Ishikawa (cell line): ENCODE measurements around the gene APOOL.

Experiments used
- CEBPB ChIP-seq: IDR thresholded peaks from 2 replicates; pipeline ENCODE4 v1.6.1; 2012
- CREB1 ChIP-seq: IDR thresholded peaks from 2 replicates; pipeline ENCODE4 v1.6.1; 2012; ENCODE audit warnings: low read depth
- EGR1 ChIP-seq: IDR thresholded peaks from 2 replicates; pipeline ENCODE4 v1.6.1; 2012
- EP300 ChIP-seq: IDR thresholded peaks from 2 replicates; pipeline ENCODE4 v1.6.1; 2012; ENCODE audit warnings: borderline replicate concordance
- FOXM1 ChIP-seq: IDR thresholded peaks from 2 replicates; pipeline ENCODE4 v1.6.1; 2012; ENCODE audit warnings: low read depth, borderline replicate concordance
- NFIC ChIP-seq: IDR thresholded peaks from 2 replicates; pipeline ENCODE4 v1.6.1; 2012
- RAD21 ChIP-seq: IDR thresholded peaks from 2 replicates; pipeline ENCODE4 v1.6.1; 2012; ENCODE audit warnings: low read depth
- TAF1 ChIP-seq: IDR thresholded peaks from 2 replicates; pipeline ENCODE4 v1.6.1; 2012; ENCODE audit warnings: low read depth, mild to moderate bottlenecking
- TCF12 ChIP-seq: IDR thresholded peaks from 2 replicates; pipeline ENCODE4 v1.6.1; 2012; ENCODE audit warnings: low read depth
- TEAD4 ChIP-seq: IDR thresholded peaks from 2 replicates; pipeline ENCODE4 v1.6.1; 2012
- YY1 ChIP-seq: IDR thresholded peaks from 2 replicates; pipeline ENCODE4 v1.6.1; 2012; ENCODE audit warnings: low read depth
- ZBTB7A ChIP-seq: IDR thresholded peaks from 2 replicates; pipeline ENCODE4 v1.6.1; 2012; ENCODE audit warnings: low read depth
- TF ChIP-seq, protein P1 (sequence below): IDR thresholded peaks from 2 replicates; pipeline ENCODE4 v1.6.1; 2012
- TF ChIP-seq, protein P2 (sequence below): IDR thresholded peaks from 2 replicates; pipeline ENCODE4 v1.6.1; 2012
- TF ChIP-seq, protein P3 (sequence below): IDR thresholded peaks from 2 replicates; pipeline ENCODE4 v1.6.1; 2012; ENCODE audit warnings: low read depth, mild to moderate bottlenecking

The APOOL gene

DNA sequence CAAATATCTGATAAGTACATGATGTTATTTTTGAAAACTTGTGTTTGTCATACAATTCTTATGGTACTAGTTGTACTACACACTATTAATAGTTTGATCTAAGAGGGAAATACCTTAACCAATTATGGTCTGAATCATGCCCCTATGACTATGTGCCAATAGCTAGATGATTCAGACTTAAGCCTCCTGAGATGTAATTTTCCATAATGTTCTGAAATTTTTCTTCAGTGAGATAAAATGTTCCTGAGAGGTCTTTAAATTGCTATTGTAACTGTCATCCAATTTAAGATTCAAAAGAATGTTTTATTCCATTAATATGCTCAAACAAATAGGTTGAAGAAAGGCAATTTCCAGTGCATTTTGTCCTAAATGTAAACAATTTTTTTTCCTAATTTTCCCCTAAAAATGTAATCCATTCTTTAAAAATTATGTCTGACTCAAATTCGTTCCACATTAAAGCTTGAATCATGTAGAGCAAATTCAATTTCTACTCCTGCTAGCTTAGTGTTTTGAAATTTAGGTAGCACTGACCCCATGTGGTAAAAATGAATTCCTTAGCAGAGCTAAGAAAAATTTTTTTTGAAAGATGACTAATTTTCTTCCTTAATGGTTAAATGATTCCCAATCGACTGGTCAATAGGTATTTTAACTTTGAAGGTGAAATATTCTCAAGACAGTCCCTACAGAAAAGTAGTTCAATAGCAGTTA is 49.1 kb downstream of the APOOL start:
- peak; percentile 29; the same call in 1 of the 2 replicates for TF ChIP-seq RAD21
- no peak for TF ChIP-seq ZBTB7A
- no peak for TF ChIP-seq EGR1

DNA sequence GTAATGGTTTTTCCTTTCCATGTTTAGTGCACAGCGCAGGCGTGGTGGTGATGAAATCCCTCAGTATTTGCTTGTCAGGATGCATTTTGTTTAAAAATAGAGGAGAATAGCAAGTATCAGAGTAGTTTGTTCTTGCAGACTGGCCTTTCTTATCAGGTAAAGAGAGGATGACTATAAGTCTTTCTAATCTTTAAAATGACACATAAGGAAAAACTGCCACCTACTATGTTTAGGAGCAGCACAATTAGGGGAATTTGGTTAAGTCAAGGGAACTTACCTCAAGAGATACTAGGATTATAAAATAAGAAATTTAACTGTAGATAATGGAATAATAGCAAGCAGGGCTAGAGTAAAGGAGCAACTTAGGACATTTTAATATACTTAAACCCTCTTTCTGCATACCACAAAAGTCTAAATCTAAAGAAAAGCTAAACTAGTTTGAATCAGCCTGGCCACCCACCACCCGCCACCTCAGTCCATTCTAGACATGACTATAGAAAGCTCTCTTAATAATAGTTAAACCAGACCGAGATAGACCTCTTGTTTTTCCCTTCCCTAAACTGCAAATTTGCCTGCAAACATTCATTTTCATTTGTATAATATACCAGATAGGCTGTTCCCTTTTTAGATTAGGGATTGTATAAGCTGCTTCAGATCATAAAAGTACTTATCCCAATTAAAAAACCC is 62.0 kb downstream of the APOOL start:
- TF ChIP-seq NFIC (no peak), CREB1 (no peak), TEAD4 (no peak), TAF1 (no peak), TCF12 (no peak), YY1 (no peak), RAD21 (no peak), EP300 (no peak), CEBPB (no peak)
- TF ChIP-seq, protein P1, sequence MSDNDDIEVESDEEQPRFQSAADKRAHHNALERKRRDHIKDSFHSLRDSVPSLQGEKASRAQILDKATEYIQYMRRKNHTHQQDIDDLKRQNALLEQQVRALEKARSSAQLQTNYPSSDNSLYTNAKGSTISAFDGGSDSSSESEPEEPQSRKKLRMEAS, result no peak
- TF ChIP-seq, protein P2, sequence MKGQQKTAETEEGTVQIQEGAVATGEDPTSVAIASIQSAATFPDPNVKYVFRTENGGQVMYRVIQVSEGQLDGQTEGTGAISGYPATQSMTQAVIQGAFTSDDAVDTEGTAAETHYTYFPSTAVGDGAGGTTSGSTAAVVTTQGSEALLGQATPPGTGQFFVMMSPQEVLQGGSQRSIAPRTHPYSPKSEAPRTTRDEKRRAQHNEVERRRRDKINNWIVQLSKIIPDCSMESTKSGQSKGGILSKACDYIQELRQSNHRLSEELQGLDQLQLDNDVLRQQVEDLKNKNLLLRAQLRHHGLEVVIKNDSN, result no peak

DNA sequence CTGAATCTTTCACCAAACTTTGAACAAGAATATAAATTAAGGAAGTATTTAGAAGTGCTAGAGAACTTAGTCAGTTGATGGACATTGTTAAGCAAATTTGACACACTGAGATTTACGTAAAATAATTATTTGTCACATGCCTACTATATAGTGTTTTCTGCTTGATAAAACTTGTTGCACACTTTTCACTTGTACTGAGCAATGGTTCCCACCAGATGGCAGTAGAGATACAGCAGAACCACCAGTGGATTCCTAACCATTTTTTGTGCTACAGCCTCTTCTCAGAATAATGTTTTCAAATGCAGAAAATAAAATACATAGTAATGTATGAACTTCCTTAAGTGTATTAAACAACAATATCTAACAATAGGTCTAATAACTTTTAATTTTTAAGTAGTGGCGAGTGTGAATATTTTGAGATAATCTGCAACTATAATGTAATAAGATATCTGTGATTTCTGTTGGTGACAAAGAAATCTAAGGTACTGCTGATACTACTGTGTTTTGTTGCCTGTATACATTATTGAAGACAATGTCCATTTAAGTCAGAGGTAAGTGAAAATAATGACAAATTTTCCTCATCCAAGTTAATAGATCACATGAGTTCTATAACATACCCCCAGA is 81.2 kb downstream of the APOOL start:
- TF ChIP-seq RAD21, result peak; percentile 33; the same call in 1 of the 2 replicates
- TF ChIP-seq, protein P1, result no peak

DNA sequence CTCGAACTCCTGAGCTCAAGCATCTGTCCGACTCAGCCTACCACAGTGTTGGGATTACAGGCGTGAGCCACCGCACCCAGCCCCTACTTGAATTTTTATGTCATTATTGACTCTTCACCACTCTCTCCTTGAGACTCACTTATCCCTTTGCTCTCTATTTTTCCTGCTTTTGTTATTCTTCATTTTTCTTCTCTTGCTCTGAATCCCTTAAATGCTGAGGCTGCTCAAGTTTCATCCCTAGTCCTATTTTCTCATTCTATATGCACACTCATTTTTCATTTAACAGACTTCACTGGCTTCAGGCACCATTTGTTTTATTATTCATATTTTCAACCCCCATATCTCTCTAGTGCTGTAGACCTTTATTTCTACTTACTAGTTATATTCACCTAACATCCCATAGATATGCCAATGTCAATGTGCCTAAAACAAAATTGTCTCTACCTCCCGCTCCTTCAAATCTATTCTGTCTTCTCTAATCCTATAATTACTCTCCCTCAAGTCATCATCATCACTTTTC is 85.7 kb downstream of the APOOL start:
- TF ChIP-seq YY1 (no peak), EGR1 (no peak), FOXM1 (no peak), CEBPB (no peak), TEAD4 (no peak), CREB1 (no peak), RAD21 (no peak), ZBTB7A (no peak), EP300 (no peak), TCF12 (no peak), TAF1 (no peak), NFIC (no peak)
- TF ChIP-seq, protein P3, sequence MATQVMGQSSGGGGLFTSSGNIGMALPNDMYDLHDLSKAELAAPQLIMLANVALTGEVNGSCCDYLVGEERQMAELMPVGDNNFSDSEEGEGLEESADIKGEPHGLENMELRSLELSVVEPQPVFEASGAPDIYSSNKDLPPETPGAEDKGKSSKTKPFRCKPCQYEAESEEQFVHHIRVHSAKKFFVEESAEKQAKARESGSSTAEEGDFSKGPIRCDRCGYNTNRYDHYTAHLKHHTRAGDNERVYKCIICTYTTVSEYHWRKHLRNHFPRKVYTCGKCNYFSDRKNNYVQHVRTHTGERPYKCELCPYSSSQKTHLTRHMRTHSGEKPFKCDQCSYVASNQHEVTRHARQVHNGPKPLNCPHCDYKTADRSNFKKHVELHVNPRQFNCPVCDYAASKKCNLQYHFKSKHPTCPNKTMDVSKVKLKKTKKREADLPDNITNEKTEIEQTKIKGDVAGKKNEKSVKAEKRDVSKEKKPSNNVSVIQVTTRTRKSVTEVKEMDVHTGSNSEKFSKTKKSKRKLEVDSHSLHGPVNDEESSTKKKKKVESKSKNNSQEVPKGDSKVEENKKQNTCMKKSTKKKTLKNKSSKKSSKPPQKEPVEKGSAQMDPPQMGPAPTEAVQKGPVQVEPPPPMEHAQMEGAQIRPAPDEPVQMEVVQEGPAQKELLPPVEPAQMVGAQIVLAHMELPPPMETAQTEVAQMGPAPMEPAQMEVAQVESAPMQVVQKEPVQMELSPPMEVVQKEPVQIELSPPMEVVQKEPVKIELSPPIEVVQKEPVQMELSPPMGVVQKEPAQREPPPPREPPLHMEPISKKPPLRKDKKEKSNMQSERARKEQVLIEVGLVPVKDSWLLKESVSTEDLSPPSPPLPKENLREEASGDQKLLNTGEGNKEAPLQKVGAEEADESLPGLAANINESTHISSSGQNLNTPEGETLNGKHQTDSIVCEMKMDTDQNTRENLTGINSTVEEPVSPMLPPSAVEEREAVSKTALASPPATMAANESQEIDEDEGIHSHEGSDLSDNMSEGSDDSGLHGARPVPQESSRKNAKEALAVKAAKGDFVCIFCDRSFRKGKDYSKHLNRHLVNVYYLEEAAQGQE, result no peak
- TF ChIP-seq, protein P2, result no peak
- TF ChIP-seq, protein P1, result no peak

DNA sequence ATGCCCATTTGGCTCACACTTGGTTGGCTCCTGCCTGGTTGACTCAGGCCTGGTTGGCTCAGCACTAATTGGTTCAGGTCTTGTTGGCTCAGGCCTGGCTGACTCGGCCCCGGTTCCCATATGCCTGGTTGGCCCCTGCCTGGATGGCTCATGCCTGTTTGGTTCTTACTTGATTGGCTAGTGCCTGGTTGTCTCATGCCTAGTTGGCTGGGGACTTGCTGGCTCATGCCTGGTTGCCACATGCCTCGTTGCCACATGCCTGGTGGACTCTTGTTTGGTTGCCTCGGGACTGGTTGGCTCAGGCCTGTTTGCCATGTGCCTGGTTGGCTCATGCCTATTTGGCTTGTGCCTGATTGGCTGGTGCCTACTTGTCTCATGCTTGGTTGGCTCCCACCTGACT is 103.7 kb downstream of the APOOL start:
- TF ChIP-seq ZBTB7A, result no peak
- no peak for TF ChIP-seq EGR1
- TF ChIP-seq CEBPB, result no peak
- TF ChIP-seq EP300, result no peak
- no peak for TF ChIP-seq YY1
- TF ChIP-seq, protein P1, result no peak
- TF ChIP-seq TEAD4, result no peak
- no peak for TF ChIP-seq RAD21
- TF ChIP-seq NFIC, result no peak
- TF ChIP-seq TAF1, result no peak
- no peak for TF ChIP-seq TCF12
- TF ChIP-seq FOXM1, result no peak
- TF ChIP-seq, protein P2, result no peak
- TF ChIP-seq, protein P3, result no peak
- no peak for TF ChIP-seq CREB1
